Heart left ventricle (tissue), 16 donors: ENCODE measurements around the gene KRTDAP. TPM values are rescaled to one million over a fixed set of nuclear protein-coding genes. Genes with fewer than 3 reads are reported as not detected.
"Not testable (repeated sequence)": the region's sequence is repeated elsewhere in the genome, so short reads cannot be mapped to it uniquely, and the experiment has no call there.

Source experiments
- ATAC-seq, 4 donors: fragments of 200-7000 bp; cut with Tn5 transposase; one replicate each; pipeline ENCODE4 v1.9.1; 2020 to 2022; ENCODE audit warnings: moderate library complexity in 4 of 4, mild to moderate bottlenecking in 3 of 4, moderate number of reproducible peaks in 1 of 4
- DNase-seq, 5 donors: peaks; one replicate each; pipeline ENCODE4 v3.0.0-alpha.2; 2020
- H3K27ac ChIP-seq, 12 donors: fragments of 200-600 bp; sonication (generic) in 4 of 12; one replicate each; pipeline versions ENCODE4 v1.5.0 to v1.8.0; 2016 to 2022; ENCODE audit warnings: mild to moderate bottlenecking in 2 of 12
- H3K27me3 ChIP-seq, 9 donors: fragments of 200-600 bp; sonication (generic) in 2 of 9; one replicate each; pipeline versions ENCODE4 v1.5.1 to v1.8.0; 2016 to 2022; ENCODE audit warnings: mild to moderate bottlenecking in 3 of 9
- H3K36me3 ChIP-seq, 9 donors: fragments of 200-600 bp; sonication (generic) in 2 of 9; one replicate each; pipeline versions ENCODE4 v1.5.0 to v1.8.0; 2018 to 2022; ENCODE audit warnings: mild to moderate bottlenecking in 2 of 9
- H3K4me1 ChIP-seq, 12 donors: fragments of 200-600 bp; sonication (generic) in 4 of 12; one replicate each; pipeline versions ENCODE4 v1.5.0 to v1.8.0; 2016 to 2022; ENCODE audit warnings: mild to moderate bottlenecking in 3 of 12
- H3K4me3 ChIP-seq, 12 donors: fragments of 200-600 bp; sonication (generic) in 4 of 12; one replicate each; pipeline versions ENCODE4 v1.5.0 to v1.8.0; 2017 to 2022; ENCODE audit warnings: mild to moderate bottlenecking in 9 of 12, moderate library complexity in 4 of 12
- H3K9me3 ChIP-seq, 12 donors: fragments of 200-600 bp; sonication (generic) in 4 of 12; one replicate each; pipeline versions ENCODE4 v1.5.0 to v1.8.0; 2016 to 2022; ENCODE audit warnings: mild to moderate bottlenecking in 1 of 12
- POLR2A ChIP-seq, 2 donors: fragments of 450-650 bp; IDR thresholded peaks; one replicate each; pipeline ENCODE4 v1.6.1; 2017; ENCODE audit warnings: antibody characterized with exemption in 2 of 2, mild to moderate bottlenecking in 2 of 2, moderate library complexity in 2 of 2
- WGBS, 4 donors: extraction: QIAGEN DNeasy Blood & Tissue Kit in 2 of 4; methylation state at CpG; one replicate each; pipeline versions ENCODE4 v1.1.5 to v1.1.7; 2013 to 2018; 5-methylcytosine and 5-hydroxymethylcytosine counted together
- intact Hi-C, 10 donors: fragments of 100-400 bp; cut with DNase I; formaldehyde crosslinking; loops; one replicate each; pipeline versions ENCODE4 v1.11.1 to v1.14.2; 2022
- polyA plus RNA-seq, 2 donors: library from polyadenylated mRNA; stranded (reverse); fragments of 200-250 nt; gene quantifications; one replicate each; pipeline ENCODE4 v1.2.3, GENCODE V29; 2013
- total RNA-seq, 9 donors: library from RNA; depleted of rRNA in 2 of 9; stranded (reverse); fragments of >200 nt in 2 of 9; fragmentation: NEBNext Ultra II Directional in 3 of 9; extraction: Animal tissue kit (Norgen Biotek cat#: 25700) in 3 of 9; gene quantifications; one replicate each; pipeline versions ENCODE4 v1.1.0 to v1.2.4, GENCODE V29; 2016 to 2023
- TF ChIP-seq, protein P1 (sequence below), 12 donors: fragments of 200-600 bp; sonication (generic) in 4 of 12; IDR thresholded peaks; one replicate each; pipeline versions ENCODE4 v1.5.0 to v1.8.0; 2018 to 2022; ENCODE audit warnings: antibody characterized with exemption in 12 of 12, mild to moderate bottlenecking in 5 of 12
- donor health status: ischemic (EF 13 %, LVEDD 7.1; RV severe dilation, severe dysfunction).
- donor health status: healthy with polysubstance abuse.
- donor health status: DM: no; HTN: yes; CAD: no.
- donor health status: DM: no; HTN: no; CAD: no.
- donor health status: ischemic (EF 25% LVEDD 6.9; RV normal size, moderate dysfunction).
- donor health status: ischemic (EF 25% LVEDD 5.7; RV mildly dilated, moderate dysfunction).
- donor health status: healthy.
- donor health status: DM: yes; HTN: yes; CAD: no.
- donor health status: ischemic (EF 35%, LVEDD 5.7; RV mildly dilated, moderate dysfunction).
- donor health status: nonischemic (EF 11% LVEDD 7.7; RV severe dilation, severe dysfunction).
- donor health status: DM: yes; HTN: yes; CAD: no.
- donor health status: PGD.
- donor health status: ischemic (EF 29% LVEDD 5.4; RV normal size, mild dysfunction).
- donor health status: nonischemic (EF 23%, LVEDD 6.1; RV moderate dilation, normal function).

KRTDAP gene
- total and polyA plus RNA-seq, 11 donors, result not detected

DNA sequence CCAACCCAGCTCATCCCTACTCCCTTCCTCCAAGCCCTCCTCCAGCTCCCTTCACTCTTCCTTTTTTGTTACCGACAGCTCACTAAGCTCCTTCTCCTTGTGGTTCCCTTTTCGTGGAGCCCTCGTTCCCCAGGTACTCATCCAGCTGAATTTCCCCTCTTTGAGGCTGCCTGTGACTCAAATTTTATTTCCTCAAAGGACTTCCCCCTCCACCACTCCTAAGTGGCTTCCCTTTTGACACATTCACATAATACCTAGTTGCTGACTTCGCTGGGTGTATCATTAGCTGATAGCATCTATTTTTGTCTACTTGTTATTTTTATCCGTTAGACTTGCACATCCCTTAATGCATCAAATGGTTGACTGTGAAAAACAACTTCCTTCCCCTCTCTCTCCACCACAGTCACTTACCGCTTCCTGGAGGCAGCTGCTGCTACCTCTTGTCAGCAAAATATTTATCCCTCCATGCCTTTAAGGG lies 27.7 kb downstream of the KRTDAP start:
- intact Hi-C loops, result no loop called here
- ATAC-seq, result peak in 3 of 4 donors; percentile 69 to 82 (median 74)
- WGBS, 4 donors, result 15 to 16% (median 15%) methylated on average over 6 of the region's 6 CpGs
- DNase-seq, result no peak
- Histone ChIP-seq H3K4me3 (no peak overlapping the region), H3K9me3 (no peaks in the 10 kb centered on the region), H3K27me3 (no peaks in the 10 kb centered on the region), H3K36me3 (no peaks in the 10 kb centered on the region), H3K4me1 (peaks cover 3 to 60% (median 23%) of the 10 kb centered on the region in 12 donors), H3K27ac (peak overlapping the region in 3 of 12 donors; percentile 1 to 72 (median 42))
- TF ChIP-seq, protein P1, sequence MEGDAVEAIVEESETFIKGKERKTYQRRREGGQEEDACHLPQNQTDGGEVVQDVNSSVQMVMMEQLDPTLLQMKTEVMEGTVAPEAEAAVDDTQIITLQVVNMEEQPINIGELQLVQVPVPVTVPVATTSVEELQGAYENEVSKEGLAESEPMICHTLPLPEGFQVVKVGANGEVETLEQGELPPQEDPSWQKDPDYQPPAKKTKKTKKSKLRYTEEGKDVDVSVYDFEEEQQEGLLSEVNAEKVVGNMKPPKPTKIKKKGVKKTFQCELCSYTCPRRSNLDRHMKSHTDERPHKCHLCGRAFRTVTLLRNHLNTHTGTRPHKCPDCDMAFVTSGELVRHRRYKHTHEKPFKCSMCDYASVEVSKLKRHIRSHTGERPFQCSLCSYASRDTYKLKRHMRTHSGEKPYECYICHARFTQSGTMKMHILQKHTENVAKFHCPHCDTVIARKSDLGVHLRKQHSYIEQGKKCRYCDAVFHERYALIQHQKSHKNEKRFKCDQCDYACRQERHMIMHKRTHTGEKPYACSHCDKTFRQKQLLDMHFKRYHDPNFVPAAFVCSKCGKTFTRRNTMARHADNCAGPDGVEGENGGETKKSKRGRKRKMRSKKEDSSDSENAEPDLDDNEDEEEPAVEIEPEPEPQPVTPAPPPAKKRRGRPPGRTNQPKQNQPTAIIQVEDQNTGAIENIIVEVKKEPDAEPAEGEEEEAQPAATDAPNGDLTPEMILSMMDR (IDR thresholded peaks at IDR 0.05), result peak in 2 of 12 donors; percentile 8 to 11
- TF ChIP-seq POLR2A (IDR thresholded peaks at IDR 0.05), result no peak

DNA sequence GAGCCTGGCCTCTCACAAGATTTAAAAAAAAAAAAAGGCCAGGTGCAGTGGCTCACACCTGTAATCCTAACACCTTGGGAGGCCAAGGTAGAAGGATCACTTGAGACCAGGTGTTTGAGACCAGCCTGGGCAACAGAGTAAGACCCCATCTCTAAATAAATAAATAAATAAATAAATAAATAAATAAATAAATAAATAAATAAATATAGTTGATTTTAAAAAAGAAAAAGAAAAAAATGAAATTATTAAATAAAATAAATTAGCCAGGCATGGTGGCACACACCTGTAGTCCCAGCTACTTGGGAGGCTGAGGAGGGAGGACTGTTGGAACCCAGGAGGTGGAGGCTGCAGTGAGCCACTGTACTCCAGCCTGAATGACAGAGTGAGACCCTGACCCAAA lies 28.5 kb downstream of the KRTDAP start:
- H3K27ac ChIP-seq, result peak overlapping the region in 1 of 12 donors; percentile 72
- intact Hi-C loops, ATAC-seq, H3K36me3 ChIP-seq, H3K4me3 ChIP-seq, DNase-seq, H3K9me3 ChIP-seq, H3K27me3 ChIP-seq: not testable (repeated sequence)
- H3K4me1 ChIP-seq, result peaks cover 3 to 61% (median 23%) of the 10 kb centered on the region in 12 donors

DNA sequence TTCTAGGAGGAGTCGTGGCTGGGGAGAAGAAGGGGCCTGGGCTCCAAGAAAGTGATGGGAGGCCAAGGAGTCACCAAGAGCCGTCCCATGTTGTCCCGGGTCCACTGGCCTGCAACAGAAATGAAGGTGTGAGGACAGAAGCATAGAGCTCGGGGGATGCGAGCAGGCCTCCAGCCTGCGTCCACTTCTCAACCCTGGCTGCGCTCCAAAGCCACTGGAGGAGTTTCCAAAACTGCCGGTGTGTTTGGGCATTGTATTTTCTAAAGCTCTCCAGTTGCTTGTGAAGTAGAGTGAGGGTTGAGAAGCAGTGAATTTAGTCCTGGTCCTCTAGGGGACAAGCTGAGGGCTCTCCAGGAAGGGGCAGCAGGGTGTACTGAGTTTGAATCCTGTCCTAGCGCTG lies 29.2 kb downstream of the KRTDAP start:
- H3K4me3 ChIP-seq, result no peak overlapping the region
- WGBS, 4 donors, result 51 to 57% (median 55%) methylated on average over 9 of the region's 9 CpGs
- DNase-seq (peak in 1 of 5 donors; percentile 32), ATAC-seq (no peak)
- H3K4me1 ChIP-seq, result peaks cover 3 to 61% (median 23%) of the 10 kb centered on the region in 12 donors
- H3K27ac ChIP-seq, result no peak overlapping the region
- TF ChIP-seq, protein P1 (IDR thresholded peaks at IDR 0.05), result no peak
- TF ChIP-seq POLR2A (IDR thresholded peaks at IDR 0.05), result no peak
- H3K9me3 ChIP-seq, result no peaks in the 10 kb centered on the region
- H3K36me3 ChIP-seq, result no peaks in the 10 kb centered on the region
- H3K27me3 ChIP-seq, result no peaks in the 10 kb centered on the region
- intact Hi-C loops, result no loop called here

DNA sequence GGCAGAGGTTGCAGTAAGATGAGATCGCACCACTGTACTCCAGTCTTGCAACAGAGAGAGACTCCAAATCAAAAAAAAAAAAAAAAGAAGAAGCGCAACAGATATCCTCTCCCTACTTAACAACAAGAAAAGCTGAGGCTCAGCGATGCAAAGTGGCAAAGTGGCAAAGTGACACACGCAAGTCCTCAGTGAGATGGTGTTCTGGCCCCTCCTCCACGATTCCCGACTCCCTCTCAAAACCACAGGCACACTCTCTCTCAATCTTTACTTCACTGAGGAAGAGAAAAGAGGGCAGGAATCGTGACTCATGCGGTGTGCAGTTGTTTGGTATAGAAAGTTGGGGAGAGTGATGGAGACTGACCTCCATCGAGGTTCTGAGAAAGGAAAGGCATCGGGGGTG lies 29.7 kb downstream of the KRTDAP start:
- no peaks in the 10 kb centered on the region for H3K9me3 ChIP-seq
- no peaks in the 10 kb centered on the region for H3K36me3 ChIP-seq
- no peak overlapping the region for H3K4me3 ChIP-seq
- WGBS, 4 donors, result 90 to 94% (median 90%) methylated on average over 10 of the region's 10 CpGs
- H3K27me3 ChIP-seq, result no peaks in the 10 kb centered on the region
- TF ChIP-seq, protein P1 (IDR thresholded peaks at IDR 0.05), result no peak
- no peak for TF ChIP-seq POLR2A (IDR thresholded peaks at IDR 0.05)
- DNase-seq (no peak), ATAC-seq (no peak)
- no peak overlapping the region for H3K27ac ChIP-seq
- intact Hi-C loops, result no loop called here
- H3K4me1 ChIP-seq, result peaks cover 3 to 62% (median 23%) of the 10 kb centered on the region in 12 donors
